DMS114 treated with DMSO at 0.1 percent for 48 hours (cell line): ENCODE measurements around the gene TMPRSS13.

ENCODE experiments used
- DNase-seq: peaks from one replicate; lab custom pipeline; 2025; ENCODE audit not compliant: unreplicated experiment; lab: John Stamatoyannopoulos, UW

TMPRSS13 gene

DNA sequence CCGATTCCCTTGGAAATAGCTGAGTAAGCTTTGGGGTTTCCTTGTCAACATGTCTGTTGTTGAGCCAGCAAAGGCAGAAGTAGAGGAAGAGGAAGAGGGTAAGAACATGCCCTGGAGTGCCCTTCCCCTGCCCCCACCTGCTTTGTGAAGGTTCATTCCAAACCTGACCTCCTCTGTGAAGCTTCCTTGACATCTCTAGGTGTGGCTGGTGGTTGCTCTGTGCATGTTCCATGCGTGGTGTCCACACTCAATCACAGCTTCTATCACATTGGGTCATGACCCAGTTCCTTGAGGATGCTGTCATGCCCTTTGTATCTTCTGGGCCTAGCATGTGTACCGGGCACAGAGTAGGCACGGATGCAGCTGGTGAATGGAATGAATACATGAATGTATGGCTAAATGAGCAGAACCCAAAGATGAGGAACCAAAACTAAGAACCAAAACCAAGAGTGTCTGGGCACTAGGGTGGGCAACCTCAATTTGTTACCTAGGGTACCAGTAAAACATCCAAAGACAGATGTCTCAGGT is 29.0 kb downstream of the TMPRSS13 start:
- DNase-seq = no peak

DNA sequence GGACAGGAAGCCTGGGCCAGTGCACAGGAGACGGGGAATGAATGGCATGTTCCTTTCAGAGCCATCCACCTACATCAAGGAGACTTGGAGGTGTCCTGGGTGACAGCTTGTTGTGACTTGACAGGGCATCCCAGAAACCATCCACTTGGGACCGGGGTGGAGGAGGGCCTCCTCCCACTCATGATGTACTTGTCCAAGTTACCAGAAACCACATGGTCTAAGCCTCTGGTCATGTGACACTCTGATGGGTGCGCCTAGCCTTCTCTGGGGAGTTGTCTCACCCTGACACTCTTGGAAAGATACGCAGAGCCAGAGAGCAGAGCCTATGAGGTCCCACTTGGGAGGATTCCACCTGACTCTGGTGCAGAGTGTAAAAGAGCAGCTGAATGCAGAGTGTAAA is 31.1 kb downstream of the TMPRSS13 start:
- no peak for DNase-seq

- DNase-seq = no peak
Measured at GRCh38 chr11:117892651-117893050, 36.6 kb downstream of the TMPRSS13 start.

- DNase-seq = no peak
Measured at GRCh38 chr11:117891362-117891761, 37.8 kb downstream of the TMPRSS13 start.

- no peak for DNase-seq
Measured at GRCh38 chr11:117888139-117888566, 41.0 kb downstream of the TMPRSS13 start.

GRCh38 chr11:117887431-117888138 is 41.6 kb downstream of the TMPRSS13 start:
- no peak for DNase-seq

GRCh38 chr11:117885777-117886176 is 43.4 kb downstream of the TMPRSS13 start:
- no peak for DNase-seq

DNA sequence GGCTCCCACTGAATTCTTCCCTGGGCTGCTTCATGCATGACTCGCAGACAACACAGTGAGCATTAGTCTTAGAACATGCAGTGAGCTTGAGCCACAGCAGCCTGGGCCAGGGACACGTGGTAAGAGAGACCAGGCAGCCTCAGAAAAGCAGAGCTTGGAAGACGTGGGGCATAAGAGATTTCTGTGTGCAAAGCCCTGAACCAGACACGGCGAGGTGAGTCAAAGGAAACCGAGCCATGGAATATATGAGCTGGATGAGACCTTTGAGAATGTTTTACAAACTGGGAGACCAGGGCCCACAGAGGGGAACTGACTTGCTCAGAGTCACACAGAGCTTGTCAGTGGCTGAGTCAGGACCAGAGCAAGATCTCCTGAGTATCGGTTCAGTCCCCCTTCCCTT is 44.2 kb downstream of the TMPRSS13 start:
- DNase-seq = no peak

DNA sequence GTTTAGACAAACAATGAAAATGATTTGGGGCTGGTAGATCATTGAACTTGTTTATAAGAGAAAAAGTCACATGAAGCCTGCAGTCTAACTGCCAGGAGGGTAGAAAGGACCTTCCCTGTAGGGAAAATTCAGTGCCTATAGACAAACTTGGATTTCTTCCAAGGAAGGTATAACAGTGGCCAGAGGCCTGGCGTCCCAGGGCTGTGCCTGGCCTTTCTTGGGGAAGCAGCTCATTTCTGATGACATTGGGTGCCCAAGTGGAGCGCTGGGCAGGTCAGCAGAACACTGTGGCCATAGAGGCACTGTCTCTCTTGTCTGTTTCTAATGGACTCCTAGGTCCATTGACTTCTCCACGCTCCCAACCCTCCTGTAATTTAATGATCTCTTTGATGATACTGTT is 46.1 kb downstream of the TMPRSS13 start:
- no peak for DNase-seq

DNA sequence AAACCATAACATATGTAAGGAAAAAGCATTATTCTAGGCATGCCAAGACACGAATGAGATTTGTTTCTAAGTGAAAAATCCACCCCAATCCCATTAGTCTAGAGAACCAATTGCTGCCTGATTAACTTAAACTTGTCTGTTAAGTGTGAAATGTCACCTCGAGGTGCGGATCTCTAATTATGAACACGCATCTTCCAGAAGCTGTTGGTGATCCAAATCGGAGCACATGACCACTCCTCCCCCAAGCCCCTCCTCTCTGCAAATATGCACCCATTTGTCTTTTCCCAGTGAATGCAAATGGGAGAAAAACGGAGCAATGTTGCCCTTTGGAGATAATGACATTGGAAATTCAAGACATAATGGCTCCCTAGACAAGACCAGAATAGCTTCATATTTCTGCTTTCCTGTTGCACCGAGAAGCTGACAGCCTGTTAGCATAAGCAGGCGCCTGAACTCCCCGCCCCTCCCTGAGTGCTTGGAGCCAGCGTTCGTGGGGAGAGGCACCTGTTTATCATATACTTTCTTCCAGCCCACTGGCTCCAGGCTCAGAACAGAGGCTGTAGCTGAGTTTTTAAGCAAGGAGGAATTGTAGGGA is 46.8 kb downstream of the TMPRSS13 start:
- DNase-seq = no peak

DNA sequence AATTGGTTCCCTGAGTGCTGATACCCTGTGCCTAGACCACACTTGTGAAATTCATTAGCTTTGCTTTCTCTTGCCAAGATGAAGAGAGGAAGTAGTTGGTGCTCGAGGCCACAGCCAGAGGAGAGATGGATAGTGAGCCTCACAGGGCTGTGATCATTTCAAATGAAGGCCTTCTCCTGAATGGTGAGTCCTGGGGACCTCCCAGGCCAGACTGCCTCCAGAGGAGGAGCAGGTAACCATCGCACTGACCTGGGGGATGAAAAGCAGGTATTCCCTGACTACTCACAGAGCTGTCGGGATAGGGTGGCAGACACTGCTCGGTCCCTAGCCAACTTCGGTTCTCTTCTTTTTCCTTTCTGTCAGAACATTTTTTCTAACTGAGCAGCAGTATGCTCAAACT is 48.0 kb downstream of the TMPRSS13 start:
- no peak for DNase-seq

- no peak for DNase-seq
Measured at GRCh38 chr11:117879516-117880480, 49.4 kb downstream of the TMPRSS13 start.

DNA sequence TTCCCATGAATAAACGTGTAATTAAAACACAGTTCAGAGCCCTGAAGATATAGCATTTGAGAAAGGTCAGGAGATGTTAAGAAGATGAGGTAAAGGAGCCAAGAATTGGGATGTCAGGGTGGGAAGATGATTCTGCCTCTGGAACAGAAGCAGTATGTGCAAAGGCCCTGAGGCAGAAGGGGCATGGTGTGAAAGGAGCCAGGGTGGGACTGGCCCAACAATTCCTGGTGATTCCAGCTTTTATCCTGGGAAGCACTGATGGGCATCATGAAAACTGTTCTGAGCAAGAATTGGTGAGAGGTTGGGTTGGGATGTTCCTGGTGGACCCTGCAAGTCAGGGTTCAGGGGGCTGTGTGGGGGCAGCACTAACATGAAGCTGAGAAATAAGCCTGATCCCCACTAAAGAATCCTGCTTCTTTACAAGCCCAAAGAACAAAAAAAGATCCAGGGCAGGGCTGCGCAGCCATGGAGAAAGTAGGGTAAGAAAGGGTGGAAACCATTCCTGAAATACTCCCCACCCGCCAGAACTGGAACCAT is 50.2 kb downstream of the TMPRSS13 start:
- DNase-seq = no peak

GRCh38 chr11:117878314-117878938 is 50.8 kb downstream of the TMPRSS13 start:
- no peak for DNase-seq

- no peak for DNase-seq
Measured at GRCh38 chr11:117877120-117877784, 52.0 kb downstream of the TMPRSS13 start.

- peak; percentile 7 for DNase-seq
Measured at GRCh38 chr11:117876341-117877119, 52.7 kb downstream of the TMPRSS13 start, which contains the start of gene FXYD6. FXYD6 (minus strand) TSS chr11:117876658; CDS start chr11:117842776, 33,882 bp downstream.

- no peak for DNase-seq
Measured at GRCh38 chr11:117876059-117876340, 53.2 kb downstream of the TMPRSS13 start.

- DNase-seq = no peak
Measured at GRCh38 chr11:117875382-117876058, 53.7 kb downstream of the TMPRSS13 start.

DNA sequence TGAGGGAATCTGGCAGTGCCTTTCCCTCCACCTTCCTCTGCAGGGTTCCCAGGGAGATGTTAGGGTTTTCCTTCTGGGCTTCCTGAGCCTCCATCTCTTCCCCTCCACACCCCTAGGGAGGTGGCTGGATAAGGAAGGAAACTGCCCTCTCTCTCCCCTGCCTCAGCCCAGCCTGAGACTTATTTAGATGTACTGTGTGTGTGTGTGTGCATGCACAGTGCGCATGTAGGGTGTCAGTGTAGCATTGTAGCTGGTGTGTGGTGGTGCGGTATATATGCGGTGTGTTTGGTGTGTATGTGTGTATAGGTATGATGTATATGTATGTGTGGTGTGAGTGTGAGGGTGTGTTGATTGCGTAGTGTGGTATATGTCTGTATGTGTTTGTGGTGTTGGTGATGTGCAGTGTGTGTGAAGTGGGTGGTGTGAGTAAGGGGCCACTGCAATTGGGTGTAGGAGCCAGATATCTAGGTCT is 54.3 kb downstream of the TMPRSS13 start:
- DNase-seq = no peak
